Measurements from ENCODE around the gene RALGDS. TPM values are rescaled to one million over a fixed set of nuclear protein-coding genes. Genes with fewer than 3 reads are reported as not detected.

The RALGDS gene
- total and polyA plus RNA-seq, 7 experiments from 2014 or later: 17.8 to 123 (median 76.9) TPM

DNA sequence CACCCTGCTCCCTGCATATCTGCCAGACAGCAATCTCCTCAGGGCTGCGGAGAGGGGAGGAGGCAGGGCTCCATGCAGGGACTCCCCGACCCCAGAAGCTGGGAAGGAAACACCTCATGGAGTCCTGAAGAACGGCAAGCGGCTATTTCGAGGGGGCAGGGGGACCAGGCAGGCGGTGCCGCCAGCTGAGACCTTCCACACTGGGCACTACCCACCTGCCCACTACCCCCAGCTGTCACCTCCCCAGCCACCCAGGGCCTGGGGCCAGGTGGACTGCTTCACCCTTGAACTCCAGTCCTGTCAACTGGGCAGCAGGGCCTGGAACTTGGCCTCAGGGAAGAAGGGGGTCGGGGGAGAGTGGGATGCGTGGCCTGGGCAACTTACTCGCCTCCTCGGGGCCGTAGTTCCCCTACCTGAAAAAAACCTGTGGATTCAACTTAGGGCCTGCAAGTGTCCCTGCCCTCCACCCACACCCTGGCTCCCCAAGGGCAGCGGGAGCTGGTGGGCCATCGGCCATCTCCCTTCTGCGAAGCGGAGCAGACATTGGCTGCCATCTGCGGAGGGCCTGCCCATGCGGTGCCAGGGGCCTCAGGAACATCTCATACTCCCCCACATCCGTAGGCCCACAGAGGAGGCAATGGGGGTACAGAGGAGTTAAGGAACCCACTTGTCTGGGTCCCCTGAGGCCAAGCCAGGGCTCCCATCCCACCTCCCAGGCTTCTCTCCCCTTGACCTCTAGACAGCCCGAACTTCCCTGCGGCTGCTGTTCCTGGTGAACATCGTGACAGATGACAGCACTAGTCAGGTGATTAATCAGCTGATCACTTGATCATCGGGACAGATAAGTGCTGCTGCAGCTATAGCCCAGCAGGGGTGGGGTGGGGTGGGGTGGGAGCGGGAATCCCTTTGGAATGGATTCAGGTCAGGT, 18.5 kb upstream of the RALGDS start:
- peak overlapping the region in 1 of 10 donors; percentile 42 for H3K4me3 Mint-ChIP-seq
- Histone ChIP-seq H3K27me3 (ENCODE audit: control insufficient read depth in 2 of 2, insufficient read depth in 2 of 2, low read length in 2 of 2) (no peaks in the 10 kb centered on the region), H3K4me1 (ENCODE audit: control insufficient read depth in 2 of 2, insufficient read depth in 2 of 2, low read length in 2 of 2) (peaks cover 44 to 59% of the 10 kb centered on the region in 2 donors), H3K36me3 (ENCODE audit: control insufficient read depth in 2 of 3, insufficient read depth in 3 of 3, low read length in 3 of 3) (no peaks in the 10 kb centered on the region), H3K9me3 (ENCODE audit: control insufficient read depth in 2 of 3, low read length in 3 of 3) (no peaks in the 10 kb centered on the region), H3K27ac (ENCODE audit: low read depth, low read length) (no peak overlapping the region), H3K4me3 (ENCODE audit: low read length) (no peak overlapping the region)
- H3K9me3 Mint-ChIP-seq: peaks cover 0 to 4% (median 0%) of the 10 kb centered on the region in 11 donors
- peaks cover 0 to 8% (median 0%) of the 10 kb centered on the region in 5 donors for H3K36me3 Mint-ChIP-seq
- DNase-seq (no peak), ATAC-seq (no peak)
- H3K27me3 Mint-ChIP-seq: no peaks in the 10 kb centered on the region
- ChIA-PET CTCF (no interaction called here), POLR2A (interaction anchor here (0.9 kb wide), 1 partner anchor 15 kb away, joined by 5 read pairs; no protein-coding TSS in a partner anchor)
- peaks cover 34 to 75% (median 55%) of the 10 kb centered on the region in 7 donors for H3K4me1 Mint-ChIP-seq
- H3K27ac Mint-ChIP-seq: peak overlapping the region in 8 of 9 donors; percentile 17 to 100 (median 92)
- intact Hi-C loops (cut with micrococcal nuclease): loop anchor here (10.0 kb wide), 4 partner anchors 195 to 1025 kb away; partner anchors contain the start of genes SETX (in 2 of the 2), RNU6ATAC (in 1 of the 2) and TSC1 (in 1 of the 2)

DNA sequence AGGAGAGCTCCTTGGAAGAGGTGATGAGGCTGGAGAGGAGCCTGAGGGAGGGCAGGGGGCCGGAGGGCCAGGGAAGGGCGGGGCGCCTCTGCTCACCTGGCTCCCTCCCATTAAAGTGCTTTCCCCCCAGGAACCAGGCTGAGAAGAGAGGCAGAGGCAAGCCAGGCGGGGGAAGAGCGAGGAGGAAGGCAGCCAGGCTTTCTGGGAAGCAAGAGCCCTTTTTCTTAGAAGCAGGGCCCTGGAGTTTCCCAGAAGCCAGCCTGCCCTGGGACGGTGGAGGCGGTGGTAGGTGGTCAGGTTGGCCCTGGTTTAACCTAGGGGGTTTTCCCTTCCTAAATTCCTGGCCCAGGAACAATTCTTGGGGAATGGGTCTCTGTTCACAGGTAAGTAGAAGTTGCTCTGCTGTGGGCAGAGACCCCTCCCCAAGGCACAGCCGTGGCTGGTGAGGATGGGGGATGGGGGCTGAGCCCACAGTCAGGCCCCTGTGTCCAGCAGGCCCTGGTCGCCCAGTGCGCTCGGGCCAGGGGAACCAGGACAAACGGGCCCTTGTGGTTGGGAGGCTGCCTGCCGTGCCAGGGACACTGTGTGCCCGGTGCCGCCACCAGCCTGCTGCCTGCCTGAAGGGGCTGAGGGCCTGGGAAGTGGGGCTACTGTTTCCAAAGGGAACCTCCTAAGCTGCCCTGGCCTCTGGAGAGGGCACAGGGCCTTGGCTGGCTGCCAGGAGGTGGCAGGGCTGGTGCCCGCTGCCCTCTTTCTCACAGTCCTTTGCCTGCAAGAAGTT, 16.6 kb upstream of the RALGDS start:
- no peak for DNase-seq
- Mint-ChIP-seq H3K36me3 (peaks cover 0 to 9% (median 0%) of the 10 kb centered on the region in 5 donors), H3K9me3 (peaks cover 0 to 4% (median 0%) of the 10 kb centered on the region in 11 donors), H3K4me3 (peak overlapping the region in 1 of 10 donors; percentile 79), H3K27me3 (no peaks in the 10 kb centered on the region), H3K4me1 (peaks cover 40 to 73% (median 56%) of the 10 kb centered on the region in 7 donors), H3K27ac (peak overlapping the region; percentile 64 to 100 (median 100))
- ChIA-PET POLR2A (interaction anchor here (0.7 to 1.6 kb wide), 2 partner anchors 12 to 15 kb away, joined by 3 to 7 read pairs; no protein-coding TSS in a partner anchor), CTCF (interaction anchor here (1.4 kb wide), 1 partner anchor 10 kb away, joined by 4 read pairs; no protein-coding TSS in a partner anchor)
- H3K9me3 ChIP-seq (ENCODE audit: control insufficient read depth in 2 of 3, low read length in 3 of 3): no peaks in the 10 kb centered on the region
- intact Hi-C loops (cut with micrococcal nuclease): loop anchor here in 1 of 2 donors (10.0 kb wide), 1 partner anchor 783 kb away; the partner anchor contains the start of gene SETX
- no peak overlapping the region for H3K4me3 ChIP-seq (ENCODE audit: low read length)
- peak overlapping the region; percentile 46 for H3K27ac ChIP-seq (ENCODE audit: low read depth, low read length)
- peaks cover 49 to 61% of the 10 kb centered on the region in 2 donors for H3K4me1 ChIP-seq (ENCODE audit: control insufficient read depth in 2 of 2, insufficient read depth in 2 of 2, low read length in 2 of 2)
- H3K36me3 ChIP-seq (ENCODE audit: control insufficient read depth in 2 of 3, insufficient read depth in 3 of 3, low read length in 3 of 3): no peaks in the 10 kb centered on the region
- no peaks in the 10 kb centered on the region for H3K27me3 ChIP-seq (ENCODE audit: control insufficient read depth in 2 of 2, insufficient read depth in 2 of 2, low read length in 2 of 2)
- no peak for ATAC-seq

DNA sequence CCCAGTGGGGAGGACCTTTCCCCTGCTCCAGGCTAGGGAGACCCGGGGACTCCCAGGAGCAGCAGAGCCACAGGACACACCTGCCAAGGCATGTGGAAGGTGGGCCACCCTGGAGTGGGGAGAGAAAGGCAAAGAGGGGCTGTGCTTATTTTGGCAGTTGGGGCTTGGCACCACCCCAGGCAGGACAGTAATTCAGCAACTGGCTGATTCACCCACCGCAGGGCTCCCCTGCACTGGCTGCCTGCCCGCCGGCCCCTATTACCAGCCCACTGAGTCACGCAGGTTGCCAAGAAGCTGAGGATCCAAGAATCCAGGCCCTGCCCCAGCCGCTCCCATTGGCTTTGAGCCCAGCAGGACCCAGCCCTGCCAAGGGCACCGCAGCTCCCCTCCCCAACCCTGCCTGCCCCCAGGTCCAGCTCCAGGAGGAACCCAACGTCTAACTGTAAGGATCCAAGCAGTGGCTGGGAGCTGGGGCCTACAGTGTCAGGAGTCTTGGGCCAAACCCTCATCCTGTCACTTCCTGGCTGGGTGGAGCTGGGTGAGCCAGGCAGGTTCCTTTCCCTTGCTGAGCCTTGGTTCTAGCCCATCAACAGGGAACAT, 14.2 kb upstream of the RALGDS start:
- Histone ChIP-seq H3K27me3 (ENCODE audit: control insufficient read depth in 2 of 2, insufficient read depth in 2 of 2, low read length in 2 of 2) (no peaks in the 10 kb centered on the region), H3K4me1 (ENCODE audit: control insufficient read depth in 2 of 2, insufficient read depth in 2 of 2, low read length in 2 of 2) (peaks cover 55 to 58% of the 10 kb centered on the region in 2 donors), H3K36me3 (ENCODE audit: control insufficient read depth in 2 of 3, insufficient read depth in 3 of 3, low read length in 3 of 3) (no peaks in the 10 kb centered on the region), H3K9me3 (ENCODE audit: control insufficient read depth in 2 of 3, low read length in 3 of 3) (no peaks in the 10 kb centered on the region), H3K27ac (ENCODE audit: low read depth, low read length) (peak overlapping the region; percentile 92), H3K4me3 (ENCODE audit: low read length) (peak overlapping the region; percentile 12)
- Mint-ChIP-seq H3K4me1 (peaks cover 31 to 75% (median 63%) of the 10 kb centered on the region in 7 donors), H3K27me3 (no peaks in the 10 kb centered on the region), H3K9me3 (peaks cover 0 to 4% (median 0%) of the 10 kb centered on the region in 11 donors), H3K36me3 (peaks cover 0 to 14% (median 0%) of the 10 kb centered on the region in 5 donors), H3K27ac (peak overlapping the region; percentile 99 to 100 (median 100)), H3K4me3 (peak overlapping the region in 6 of 10 donors; percentile 19 to 79 (median 40))
- ChIA-PET POLR2A (interaction anchor here (0.8 to 6.1 kb wide), 6 partner anchors 8 to 109 kb away, joined by 3 to 65 read pairs (median 3); partner anchors contain the start of gene GTF3C5), CTCF (interaction anchor here (0.8 to 5.0 kb wide), 3 partner anchors 9 to 33 kb away, joined by 3 to 48 read pairs (median 26); no protein-coding TSS in a partner anchor)
- DNase-seq: peak in 1 of 9 donors; percentile 56
- intact Hi-C loops (cut with micrococcal nuclease): loop anchor here in 1 of 2 donors (10.0 kb wide), 1 partner anchor 780 kb away; the partner anchor contains the start of gene SETX
- ATAC-seq: no peak

DNA sequence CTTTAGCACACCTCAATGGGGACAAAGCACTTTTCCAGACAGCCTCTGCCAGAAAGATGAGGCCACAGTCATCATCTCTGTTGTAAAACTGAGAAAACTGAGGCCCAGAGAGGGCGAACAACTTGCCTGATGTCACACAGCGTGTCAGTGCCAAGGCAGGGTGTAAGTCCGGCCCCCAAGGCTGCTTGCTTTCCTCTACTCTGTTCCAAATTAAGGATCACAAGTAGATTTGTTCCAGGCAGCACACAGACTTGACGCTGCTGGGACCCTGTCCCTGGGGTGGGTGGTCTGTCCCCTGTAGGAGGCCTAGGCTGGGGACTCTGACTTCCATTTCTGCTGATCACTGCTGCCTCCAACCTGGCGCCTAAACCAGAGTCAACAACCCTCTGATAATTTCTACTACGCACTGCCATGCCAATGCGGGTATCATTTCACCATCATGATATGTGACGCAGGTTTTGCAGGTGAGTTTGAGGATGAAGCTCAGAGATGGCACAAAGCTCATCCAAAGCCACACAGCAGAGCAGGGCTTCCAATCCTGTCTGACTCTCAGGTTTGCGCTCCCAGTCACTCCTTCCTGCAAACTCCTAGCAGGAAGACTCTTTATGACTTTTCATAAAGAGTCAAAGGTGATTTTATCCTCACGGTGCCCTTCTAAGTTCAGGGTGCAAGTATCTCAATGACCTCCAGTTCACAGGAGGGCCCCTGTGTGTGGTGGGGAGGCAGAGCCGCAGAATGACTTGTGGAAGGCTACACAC, 13.5 kb upstream of the RALGDS start:
- DNase-seq (no peak), ATAC-seq (no peak)
- no peaks in the 10 kb centered on the region for H3K36me3 ChIP-seq (ENCODE audit: control insufficient read depth in 2 of 3, insufficient read depth in 3 of 3, low read length in 3 of 3)
- Mint-ChIP-seq H3K9me3 (peaks cover 0 to 4% (median 0%) of the 10 kb centered on the region in 11 donors), H3K27me3 (no peaks in the 10 kb centered on the region), H3K36me3 (peaks cover 0 to 14% (median 0%) of the 10 kb centered on the region in 5 donors), H3K4me3 (peak overlapping the region; percentile 41 to 85 (median 79)), H3K27ac (peak overlapping the region; percentile 99 to 100 (median 100)), H3K4me1 (peaks cover 31 to 74% (median 63%) of the 10 kb centered on the region in 7 donors)
- intact Hi-C loops (cut with micrococcal nuclease): loop anchor here in 1 of 2 donors (10.0 kb wide), 1 partner anchor 780 kb away; the partner anchor contains the start of gene SETX
- H3K27ac ChIP-seq (ENCODE audit: low read depth, low read length): peak overlapping the region; percentile 92
- CTCF ChIA-PET: interaction anchor here (0.8 to 5.0 kb wide), 4 partner anchors 9 to 112 kb away, joined by 3 to 48 read pairs (median 16); no protein-coding TSS in a partner anchor
- H3K4me1 ChIP-seq (ENCODE audit: control insufficient read depth in 2 of 2, insufficient read depth in 2 of 2, low read length in 2 of 2): peaks cover 55 to 61% of the 10 kb centered on the region in 2 donors
- POLR2A ChIA-PET: interaction anchor here (0.7 to 6.5 kb wide), 8 partner anchors 8 to 1391 kb away, joined by 3 to 65 read pairs (median 8); partner anchors contain the start of gene RALGDS
- H3K9me3 ChIP-seq (ENCODE audit: control insufficient read depth in 2 of 3, low read length in 3 of 3): no peaks in the 10 kb centered on the region
- peak overlapping the region; percentile 12 for H3K4me3 ChIP-seq (ENCODE audit: low read length)
- H3K27me3 ChIP-seq (ENCODE audit: control insufficient read depth in 2 of 2, insufficient read depth in 2 of 2, low read length in 2 of 2): no peaks in the 10 kb centered on the region

DNA sequence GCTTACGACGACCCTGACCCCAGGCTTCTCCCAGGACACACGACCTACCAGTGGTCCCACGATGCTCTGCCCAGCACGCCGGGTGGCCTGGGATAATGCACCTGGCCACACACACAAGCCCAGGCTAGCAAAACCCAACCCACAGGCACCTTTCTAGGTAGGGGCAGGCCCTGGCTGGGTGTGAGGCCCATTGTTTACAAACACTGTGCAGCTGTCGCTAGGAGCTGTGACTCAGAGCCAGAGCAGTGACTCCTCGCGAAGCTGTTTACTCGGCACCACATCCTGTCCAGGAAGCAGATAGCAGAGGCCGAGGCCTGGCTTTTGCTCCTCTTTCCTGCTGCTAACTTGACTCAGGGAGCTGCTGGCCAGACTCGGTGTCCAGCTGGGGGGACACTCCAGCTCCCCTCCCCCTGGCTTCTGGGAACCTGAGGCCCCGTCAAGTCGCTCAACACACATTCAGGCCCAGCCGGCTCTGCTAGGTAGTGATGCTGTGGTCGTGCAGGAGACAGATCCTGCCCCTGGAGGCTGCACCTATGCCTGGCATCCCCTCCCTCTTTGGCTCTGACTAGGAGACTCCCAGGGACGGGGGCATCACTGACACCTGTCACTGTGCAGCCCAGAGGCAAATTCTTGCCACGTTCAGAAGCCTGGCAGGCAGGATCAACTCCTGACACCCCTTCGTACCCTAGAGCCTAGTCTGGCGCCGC, 12.8 kb upstream of the RALGDS start:
- H3K4me3 ChIP-seq (ENCODE audit: low read length): peak overlapping the region; percentile 20
- H3K27me3 ChIP-seq (ENCODE audit: control insufficient read depth in 2 of 2, insufficient read depth in 2 of 2, low read length in 2 of 2): no peaks in the 10 kb centered on the region
- peak overlapping the region; percentile 92 for H3K27ac ChIP-seq (ENCODE audit: low read depth, low read length)
- intact Hi-C loops (cut with micrococcal nuclease): loop anchor here (1.0 to 10.0 kb wide), 4 partner anchors 10 to 779 kb away; partner anchors contain the start of genes RALGDS (in 2 of the 2) and SETX (in 1 of the 2)
- Mint-ChIP-seq H3K4me1 (peaks cover 31 to 75% (median 63%) of the 10 kb centered on the region in 7 donors), H3K4me3 (peak overlapping the region; percentile 72 to 85 (median 80)), H3K36me3 (peaks cover 0 to 14% (median 0%) of the 10 kb centered on the region in 5 donors), H3K27me3 (no peaks in the 10 kb centered on the region), H3K9me3 (peaks cover 0 to 4% (median 0%) of the 10 kb centered on the region in 11 donors), H3K27ac (peak overlapping the region; percentile 99 to 100 (median 100))
- ChIA-PET CTCF (interaction anchor here (1.0 to 5.0 kb wide), 4 partner anchors 10 to 111 kb away, joined by 4 to 48 read pairs (median 16); no protein-coding TSS in a partner anchor), POLR2A (interaction anchor here (0.7 to 6.5 kb wide), 9 partner anchors 10 to 1390 kb away, joined by 3 to 65 read pairs (median 6); partner anchors contain the start of genes GTF3C5 and RALGDS)
- H3K4me1 ChIP-seq (ENCODE audit: control insufficient read depth in 2 of 2, insufficient read depth in 2 of 2, low read length in 2 of 2): peaks cover 57 to 68% of the 10 kb centered on the region in 2 donors
- no peaks in the 10 kb centered on the region for H3K9me3 ChIP-seq (ENCODE audit: control insufficient read depth in 2 of 3, low read length in 3 of 3)
- DNase-seq: peak; percentile 69 to 94 (median 90)
- H3K36me3 ChIP-seq (ENCODE audit: control insufficient read depth in 2 of 3, insufficient read depth in 3 of 3, low read length in 3 of 3): no peaks in the 10 kb centered on the region
- ATAC-seq: peak; percentile 92
